HepG2 (cell line): Measurements from ENCODE around the gene MTA2. TPM values are rescaled to one million over a fixed set of nuclear protein-coding genes. Genes with fewer than 3 reads are reported as not detected.

Experiments
- ADNP ChIP-seq: sonication (generic); formaldehyde crosslinking; IDR thresholded peaks from 2 replicates; pipeline ENCODE4 v1.4.0; 2020; ENCODE audit warnings: missing genetic modification reagents
- DMAP1 ChIP-seq: IDR thresholded peaks from 2 replicates; pipeline ENCODE4 v1.6.1; 2016
- DRAP1 ChIP-seq: IDR thresholded peaks from 2 replicates; pipeline ENCODE4 v1.6.1; 2016; ENCODE audit warnings: missing genetic modification reagents, missing compliant biosample characterization
- EED ChIP-seq: sonication (generic); formaldehyde crosslinking; IDR thresholded peaks from 2 replicates; pipeline ENCODE4 v1.5.0; 2020; ENCODE audit warnings: mild to moderate bottlenecking, missing genetic modification reagents
- ESRRA ChIP-seq: sonication (generic); formaldehyde crosslinking; IDR thresholded peaks from 2 replicates; pipeline ENCODE4 v1.5.1; 2020; ENCODE audit warnings: mild to moderate bottlenecking, low read depth, missing genetic modification reagents
- GATAD2A ChIP-seq: IDR thresholded peaks from 2 replicates; pipeline ENCODE4 v1.6.1; 2016
- GTF2F1 ChIP-seq: fragments of 150-350 bp; IDR thresholded peaks from 2 replicates; pipeline ENCODE4 v1.6.1; 2014; ENCODE audit warnings: low read length
- HNRNPUL1 ChIP-seq: fragments of 200-400 bp; formaldehyde crosslinking; IDR thresholded peaks from 2 replicates; pipeline ENCODE4 v1.6.1; 2017; ENCODE audit warnings: low read depth, mild to moderate bottlenecking, low read length, moderate library complexity
- KDM4B ChIP-seq: sonication (generic); formaldehyde crosslinking; IDR thresholded peaks from 2 replicates; pipeline ENCODE4 v1.4.0; 2020; ENCODE audit warnings: missing genetic modification reagents
- NCOA5 ChIP-seq: sonication (generic); formaldehyde crosslinking; IDR thresholded peaks from 2 replicates; pipeline ENCODE4 v1.4.0; 2020; ENCODE audit warnings: missing genetic modification reagents
- NFKBIZ ChIP-seq: IDR thresholded peaks from 2 replicates; pipeline ENCODE4 v1.6.1; 2018; ENCODE audit warnings: missing genetic modification reagents, missing compliant biosample characterization
- POLR2A ChIP-seq, 2 experiments: IDR thresholded peaks; 2 replicates each; pipeline ENCODE4 v1.6.1; 2011; ENCODE audit warnings: low read depth in 2 of 2, low read length in 2 of 2, mild to moderate bottlenecking in 1 of 2, moderate library complexity in 1 of 2; ENCODE audit not compliant: insufficient read depth in 1 of 2
- PRDM10 ChIP-seq: sonication (generic); formaldehyde crosslinking; IDR thresholded peaks from 2 replicates; pipeline ENCODE4 v1.4.0; 2020; ENCODE audit warnings: low read depth, missing genetic modification reagents
- SMAD3 ChIP-seq: sonication (generic); formaldehyde crosslinking; IDR thresholded peaks from 2 replicates; pipeline ENCODE4 v1.4.0; 2020; ENCODE audit warnings: missing genetic modification reagents
- SNRNP70 ChIP-seq: fragments of 200-400 bp; formaldehyde crosslinking; IDR thresholded peaks from 2 replicates; pipeline ENCODE4 v1.6.1; 2017; ENCODE audit warnings: mild to moderate bottlenecking, low read depth, low read length, moderate library complexity
- SP2 ChIP-seq: sonication (generic); formaldehyde crosslinking; IDR thresholded peaks from 2 replicates; pipeline ENCODE4 v1.5.1; 2020; ENCODE audit warnings: mild to moderate bottlenecking, missing genetic modification reagents
- TARDBP ChIP-seq: sonication (generic); formaldehyde crosslinking; IDR thresholded peaks from 2 replicates; pipeline ENCODE4 v1.8.0; 2022; ENCODE audit warnings: mild to moderate bottlenecking, missing genetic modification reagents
- TFDP2 ChIP-seq: sonication (generic); formaldehyde crosslinking; IDR thresholded peaks from 2 replicates; pipeline ENCODE4 v1.4.0; 2020; ENCODE audit warnings: missing genetic modification reagents
- ZFP41 ChIP-seq: sonication (generic); formaldehyde crosslinking; IDR thresholded peaks from 2 replicates; pipeline ENCODE4 v1.4.0; 2020; ENCODE audit warnings: mild to moderate bottlenecking, missing genetic modification reagents, borderline replicate concordance
- ZFP62 ChIP-seq: sonication (generic); formaldehyde crosslinking; IDR thresholded peaks from 2 replicates; pipeline ENCODE4 v1.4.0; 2020; ENCODE audit warnings: missing genetic modification reagents
- ZMAT3 ChIP-seq: sonication (generic); formaldehyde crosslinking; conservative IDR thresholded peaks from 2 replicates; pipeline ENCODE4 v1.7.0; 2021; ENCODE audit warnings: missing genetic modification reagents
- ZNF607 ChIP-seq: sonication (generic); formaldehyde crosslinking; IDR thresholded peaks from 2 replicates; pipeline ENCODE4 v1.5.1; 2020; ENCODE audit warnings: missing genetic modification reagents, mild to moderate bottlenecking, borderline replicate concordance
- ZNF639 ChIP-seq: conservative IDR thresholded peaks from 2 replicates; pipeline ENCODE4 v1.6.1; 2018; ENCODE audit warnings: missing genetic modification reagents
- ZNF670 ChIP-seq: sonication (generic); formaldehyde crosslinking; IDR thresholded peaks from 2 replicates; pipeline ENCODE4 v1.8.0; 2022; ENCODE audit warnings: mild to moderate bottlenecking, missing genetic modification reagents, borderline replicate concordance
- polyA plus RNA-seq, 8 experiments: library from polyadenylated mRNA; depleted of rRNA in 3 of 8; stranded (reverse) in 7 of 8; unstranded in 1 of 8; fragments of >200 nt; fragmentation: Illumina TruSeq in 4 of 8; extraction: Trizol in 4 of 8; gene quantifications; 2 replicates each; pipeline versions ENCODE4 v1.2.1 to v1.2.3, GENCODE V29; 2011 to 2016; ENCODE audit warnings: low read depth in 4 of 8, missing spikeins in 1 of 8, mixed read lengths in 1 of 8; ENCODE audit not compliant: insufficient read depth in 1 of 8
- total RNA-seq, 5 experiments: library from RNA; depleted of rRNA; stranded (reverse); fragments of >200 nt; fragmentation: Illumina TruSeq; extraction: Trizol; gene quantifications; 2 replicates each; pipeline ENCODE4 v1.2.3, GENCODE V29; 2016; ENCODE audit warnings: low read depth in 1 of 5
- TF ChIP-seq, protein P1 (sequence below): sonication (generic); formaldehyde crosslinking; IDR thresholded peaks from 2 replicates; pipeline ENCODE4 v1.5.0; 2020; ENCODE audit warnings: missing genetic modification reagents, mild to moderate bottlenecking, borderline replicate concordance

The MTA2 gene
- total and polyA plus RNA-seq, 2 of the 13 experiments (the other 11 are each of a cell fraction or from before 2014, with no cell fraction given), result 14.0 to 70.0 TPM

DNA sequence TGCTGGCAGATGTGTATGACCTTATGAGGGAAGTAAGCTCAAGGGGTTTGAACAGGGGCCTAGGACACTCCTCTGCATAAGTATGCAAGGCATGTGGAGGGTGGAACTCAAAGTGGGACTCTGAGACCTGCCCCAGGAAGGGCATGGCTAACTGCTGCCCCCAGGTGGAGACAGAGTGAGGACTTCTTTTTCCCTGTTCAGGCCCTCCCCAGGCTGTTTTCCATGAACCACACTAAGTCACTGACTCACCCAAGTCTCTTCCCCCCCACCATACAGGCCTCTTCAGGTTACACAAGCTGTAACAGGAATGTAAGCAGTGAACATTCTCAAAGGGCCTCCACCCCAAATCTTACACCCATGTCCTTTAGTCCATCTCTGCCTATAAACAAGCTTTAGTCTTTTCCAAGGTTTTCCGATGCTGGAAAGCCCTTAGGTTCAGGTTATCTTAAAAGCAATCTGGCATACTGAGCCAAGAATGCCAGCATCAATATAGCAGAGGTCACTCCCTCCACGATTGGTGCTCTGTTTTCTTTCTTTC, 41.0 kb downstream of the MTA2 start (continued):
- TF ChIP-seq EED (no peak), ZNF670 (CRISPR knock-in tag) (no peak), SP2 (no peak), DMAP1 (0 out of 2 replicates have a peak, but pooled peaks have one; percentile 36), POLR2A (IDR thresholded peaks at IDR 0.05; ENCODE audit: insufficient read depth in 1 of 2, low read depth in 2 of 2, low read length in 2 of 2) (peak; percentile 8 to 27; a peak in 1 of 4 replicates), ZNF607 (CRISPR knock-in tag) (no peak), KDM4B (CRISPR knock-in tag) (no peak), PRDM10 (CRISPR knock-in tag) (peak; percentile 30; the same call in 1 of the 2 replicates), NFKBIZ (CRISPR knock-in tag) (no peak), ZFP62 (CRISPR knock-in tag) (no peak), ZMAT3 (CRISPR knock-in tag) (0 out of 2 replicates have a peak, but pooled peaks have one; percentile 28), GATAD2A (CRISPR knock-in tag) (0 out of 2 replicates have a peak, but pooled peaks have one; percentile 15), TARDBP (CRISPR knock-in tag) (peak; percentile 52; the same call in 1 of the 2 replicates), ZFP41 (CRISPR knock-in tag) (no peak), ADNP (CRISPR knock-in tag) (no peak), DRAP1 (CRISPR knock-in tag) (no peak), SNRNP70 (no peak), NCOA5 (no peak), TFDP2 (no peak), ZNF639 (CRISPR knock-in tag) (no peak), SMAD3 (CRISPR knock-in tag) (no peak), HNRNPUL1 (no peak), GTF2F1 (no peak), ESRRA (CRISPR knock-in tag) (no peak)
- TF ChIP-seq, protein P1, sequence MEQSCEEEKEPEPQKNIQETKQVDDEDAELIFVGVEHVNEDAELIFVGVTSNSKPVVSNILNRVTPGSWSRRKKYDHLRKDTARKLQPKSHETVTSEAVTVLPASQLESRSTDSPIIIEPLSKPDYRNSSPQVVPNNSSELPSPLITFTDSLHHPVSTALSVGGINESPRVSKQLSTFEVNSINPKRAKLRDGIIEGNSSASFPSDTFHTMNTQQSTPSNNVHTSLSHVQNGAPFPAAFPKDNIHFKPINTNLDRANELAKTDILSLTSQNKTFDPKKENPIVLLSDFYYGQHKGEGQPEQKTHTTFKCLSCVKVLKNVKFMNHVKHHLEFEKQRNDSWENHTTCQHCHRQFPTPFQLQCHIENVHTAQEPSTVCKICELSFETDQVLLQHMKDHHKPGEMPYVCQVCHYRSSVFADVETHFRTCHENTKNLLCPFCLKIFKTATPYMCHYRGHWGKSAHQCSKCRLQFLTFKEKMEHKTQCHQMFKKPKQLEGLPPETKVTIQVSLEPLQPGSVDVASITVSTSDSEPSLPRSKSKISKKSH (CRISPR knock-in tag), result no peak
